Activated T-helper 1 cell treated with anti-CD3 and anti-CD28 coated beads, Interleukin-12 subunit alpha, Interleukin-12 subunit beta, Interleukin-2, Interleukin-4 antibody, amounts not matched to agents 30 ng/mL and 10 ng/mL and 1 ng/mL, durations not matched to agents 14 hours and 24 hours and 36 hours (primary cell): ENCODE data around the gene KRTAP12-3. TPM values are rescaled to one million over a fixed set of nuclear protein-coding genes. Genes with fewer than 3 reads are reported as not detected.

ENCODE experiments used
- DNase-seq: peaks from one replicate; pipeline ENCODE4 v3.0.0; 2021; ENCODE audit warnings: low spot score
- H3K27ac Mint-ChIP-seq: one replicate; pipeline ENCODE4 v1.8.0; 2021; ENCODE audit warnings: mild to moderate bottlenecking, mixed read lengths
- H3K27me3 Mint-ChIP-seq: one replicate; pipeline ENCODE4 v1.8.0; 2022; ENCODE audit warnings: mild to moderate bottlenecking, moderate library complexity, mixed read lengths; ENCODE audit not compliant: insufficient read depth
- H3K36me3 Mint-ChIP-seq: one replicate; pipeline ENCODE4 v1.8.0; 2021; ENCODE audit warnings: low read depth, mixed read lengths
- H3K4me1 Mint-ChIP-seq: one replicate; pipeline ENCODE4 v1.8.0; 2021; ENCODE audit warnings: low read depth, mixed read lengths
- H3K4me3 Mint-ChIP-seq: one replicate; pipeline ENCODE4 v1.8.0; 2021; ENCODE audit warnings: mild to moderate bottlenecking, moderate library complexity, mixed read lengths
- H3K9me3 Mint-ChIP-seq: one replicate; pipeline ENCODE4 v1.8.0; 2021; ENCODE audit warnings: mixed read lengths
- intact Hi-C: fragments of 100-400 bp; cut with micrococcal nuclease; formaldehyde crosslinking; loops from one replicate; pipeline ENCODE4 v1.15.1; 2024
- total RNA-seq: library from RNA; stranded (reverse); gene quantifications from 2 replicates; pipeline ENCODE4 v1.2.3, GENCODE V29; 2022

The KRTAP12-3 gene
- total RNA-seq, 1 donor from 2014 or later, result not detected

GRCh38 chr21:44699502-44700001 lies 41.8 kb downstream of the KRTAP12-3 start:
- DNase-seq, result no peak
- peaks cover 50% of the 10 kb centered on the region for H3K27me3 Mint-ChIP-seq
- H3K4me1 Mint-ChIP-seq, result no peaks in the 10 kb centered on the region
- H3K36me3 Mint-ChIP-seq, result no peaks in the 10 kb centered on the region
- intact Hi-C loops, result no loop called here
- H3K4me3 Mint-ChIP-seq, result no peak overlapping the region
- no peaks in the 10 kb centered on the region for H3K9me3 Mint-ChIP-seq
- no peak overlapping the region for H3K27ac Mint-ChIP-seq

DNA sequence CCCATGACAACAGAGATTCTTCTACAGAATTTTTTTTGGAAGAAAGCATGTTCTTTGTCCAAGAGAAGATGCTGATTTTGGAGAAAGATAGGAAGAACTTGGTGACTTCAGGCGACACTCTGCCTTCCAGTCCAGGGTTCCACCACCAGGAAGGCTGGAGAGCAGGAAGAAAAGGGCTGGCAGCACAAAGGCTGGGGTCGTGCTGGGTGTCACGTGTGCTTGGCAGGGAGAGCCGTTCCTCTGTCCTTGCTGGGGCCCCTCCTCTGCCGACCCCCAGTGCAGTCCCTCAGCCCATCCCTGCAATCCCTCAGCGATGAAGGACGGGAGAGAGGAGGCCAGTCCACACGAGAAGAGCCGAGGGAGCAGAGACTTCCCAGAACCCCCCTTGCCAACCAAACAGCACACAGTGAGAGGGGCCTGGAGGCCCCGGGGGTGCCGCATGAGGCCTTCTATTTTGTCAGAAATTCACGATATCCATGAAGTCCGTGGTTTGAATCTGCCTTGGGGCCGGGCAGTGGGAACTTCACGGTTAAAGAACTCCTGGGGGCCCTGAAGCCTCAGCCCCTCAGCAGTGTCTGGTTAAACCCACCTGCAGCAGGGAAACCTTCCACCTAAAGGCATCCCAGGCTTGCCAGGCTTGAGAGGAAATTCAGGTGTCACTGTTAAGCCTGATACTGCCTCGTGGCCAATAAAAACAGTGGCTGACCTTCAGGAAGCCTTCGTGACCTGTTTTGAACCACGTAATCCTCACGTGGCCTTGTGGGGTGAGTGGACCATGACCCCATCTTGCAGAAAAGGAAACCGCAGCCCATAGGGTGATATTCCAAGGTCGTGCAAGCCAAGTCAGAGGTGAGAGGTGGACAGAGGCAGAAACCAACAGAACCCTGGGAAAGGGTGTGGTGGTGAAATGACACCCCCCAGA lies 42.6 kb downstream of the KRTAP12-3 start:
- H3K36me3 Mint-ChIP-seq, result no peaks in the 10 kb centered on the region
- H3K4me1 Mint-ChIP-seq, result no peaks in the 10 kb centered on the region
- H3K4me3 Mint-ChIP-seq, result no peak overlapping the region
- intact Hi-C loops, result no loop called here
- H3K27me3 Mint-ChIP-seq, result peaks cover 56% of the 10 kb centered on the region
- no peaks in the 10 kb centered on the region for H3K9me3 Mint-ChIP-seq
- H3K27ac Mint-ChIP-seq, result no peak overlapping the region
- DNase-seq, result no peak

- Mint-ChIP-seq H3K27me3 (peaks cover 54% of the 10 kb centered on the region), H3K36me3 (peaks cover 2% of the 10 kb centered on the region), H3K9me3 (peaks cover 4% of the 10 kb centered on the region), H3K27ac (no peak overlapping the region), H3K4me3 (no peak overlapping the region), H3K4me1 (no peaks in the 10 kb centered on the region)
- DNase-seq, result no peak
- intact Hi-C loops, result no loop called here
These were observed 43.3 kb downstream of the KRTAP12-3 start for GRCh38 chr21:44701023-44701400.

GRCh38 chr21:44701541-44701940 lies 43.8 kb downstream of the KRTAP12-3 start:
- H3K9me3 Mint-ChIP-seq, result peaks cover 4% of the 10 kb centered on the region
- H3K36me3 Mint-ChIP-seq, result peaks cover 2% of the 10 kb centered on the region
- H3K27ac Mint-ChIP-seq, result no peak overlapping the region
- no peak for DNase-seq
- intact Hi-C loops, result no loop called here
- no peaks in the 10 kb centered on the region for H3K4me1 Mint-ChIP-seq
- peaks cover 56% of the 10 kb centered on the region for H3K27me3 Mint-ChIP-seq
- no peak overlapping the region for H3K4me3 Mint-ChIP-seq

GRCh38 chr21:44702111-44702972 lies 44.6 kb downstream of the KRTAP12-3 start:
- Mint-ChIP-seq H3K4me3 (no peak overlapping the region), H3K4me1 (no peaks in the 10 kb centered on the region)

DNA sequence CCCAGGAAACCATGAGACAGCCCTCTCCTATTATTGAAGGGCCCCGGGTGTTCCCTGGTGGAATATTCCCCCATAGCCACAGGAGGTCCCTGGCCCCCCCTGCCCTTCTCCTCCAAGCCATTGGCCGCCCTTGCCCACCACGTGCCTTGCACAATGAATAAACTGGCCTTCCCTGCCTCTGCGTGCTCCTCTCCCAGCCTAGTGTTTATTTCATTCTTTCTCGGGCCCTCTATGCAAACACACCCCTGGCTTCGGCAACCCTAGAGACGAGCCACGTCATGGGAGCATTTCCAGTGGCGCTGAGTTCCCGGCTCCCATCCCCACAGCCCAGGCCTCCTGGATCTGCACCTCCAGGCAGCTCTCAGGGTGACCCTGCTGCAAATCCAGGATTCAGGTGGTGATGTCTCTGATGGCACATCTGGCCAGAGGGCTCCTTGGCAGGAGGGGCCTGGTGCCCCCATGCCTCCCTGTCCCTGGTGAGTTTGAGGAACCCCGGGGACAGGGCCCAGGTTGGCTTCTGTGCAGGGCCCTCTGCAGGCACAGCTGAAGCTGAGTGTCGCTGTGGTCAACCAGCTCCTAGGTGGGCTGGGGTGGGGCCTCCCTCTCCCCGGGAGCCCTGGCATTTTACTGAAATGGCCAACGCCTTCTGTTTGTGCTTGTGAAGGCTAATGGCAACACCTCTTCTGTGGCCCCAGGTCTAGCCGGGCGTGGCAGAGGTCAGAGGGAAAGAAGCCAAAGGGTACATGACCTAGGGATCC lies 45.4 kb downstream of the KRTAP12-3 start:
- intact Hi-C loops, result no loop called here
- Mint-ChIP-seq H3K27ac (no peak overlapping the region), H3K4me3 (no peak overlapping the region), H3K27me3 (peaks cover 54% of the 10 kb centered on the region), H3K36me3 (peaks cover 2% of the 10 kb centered on the region), H3K9me3 (peaks cover 4% of the 10 kb centered on the region), H3K4me1 (no peaks in the 10 kb centered on the region)
- DNase-seq, result no peak

More at GRCh38 chr21:44702111-44702972, 44.6 kb downstream of the KRTAP12-3 start:
- Mint-ChIP-seq H3K27me3 (peaks cover 54% of the 10 kb centered on the region), H3K36me3 (peaks cover 2% of the 10 kb centered on the region), H3K27ac (no peak overlapping the region), H3K9me3 (peaks cover 4% of the 10 kb centered on the region)
- DNase-seq, result no peak
- intact Hi-C loops, result no loop called here

- Mint-ChIP-seq H3K4me3 (no peak overlapping the region), H3K4me1 (no peaks in the 10 kb centered on the region), H3K27ac (no peak overlapping the region), H3K36me3 (peaks cover 2% of the 10 kb centered on the region), H3K9me3 (peaks cover 4% of the 10 kb centered on the region), H3K27me3 (peaks cover 56% of the 10 kb centered on the region)
- no peak for DNase-seq
- intact Hi-C loops, result no loop called here
These were observed 46.3 kb downstream of the KRTAP12-3 start for GRCh38 chr21:44703731-44704635.

- Mint-ChIP-seq H3K27ac (no peak overlapping the region), H3K27me3 (peaks cover 56% of the 10 kb centered on the region), H3K9me3 (peaks cover 4% of the 10 kb centered on the region), H3K36me3 (peaks cover 2% of the 10 kb centered on the region), H3K4me1 (peaks cover 6% of the 10 kb centered on the region), H3K4me3 (no peak overlapping the region)
- DNase-seq, result no peak
- intact Hi-C loops, result no loop called here
These were observed 46.9 kb downstream of the KRTAP12-3 start for GRCh38 chr21:44704636-44705001.

DNA sequence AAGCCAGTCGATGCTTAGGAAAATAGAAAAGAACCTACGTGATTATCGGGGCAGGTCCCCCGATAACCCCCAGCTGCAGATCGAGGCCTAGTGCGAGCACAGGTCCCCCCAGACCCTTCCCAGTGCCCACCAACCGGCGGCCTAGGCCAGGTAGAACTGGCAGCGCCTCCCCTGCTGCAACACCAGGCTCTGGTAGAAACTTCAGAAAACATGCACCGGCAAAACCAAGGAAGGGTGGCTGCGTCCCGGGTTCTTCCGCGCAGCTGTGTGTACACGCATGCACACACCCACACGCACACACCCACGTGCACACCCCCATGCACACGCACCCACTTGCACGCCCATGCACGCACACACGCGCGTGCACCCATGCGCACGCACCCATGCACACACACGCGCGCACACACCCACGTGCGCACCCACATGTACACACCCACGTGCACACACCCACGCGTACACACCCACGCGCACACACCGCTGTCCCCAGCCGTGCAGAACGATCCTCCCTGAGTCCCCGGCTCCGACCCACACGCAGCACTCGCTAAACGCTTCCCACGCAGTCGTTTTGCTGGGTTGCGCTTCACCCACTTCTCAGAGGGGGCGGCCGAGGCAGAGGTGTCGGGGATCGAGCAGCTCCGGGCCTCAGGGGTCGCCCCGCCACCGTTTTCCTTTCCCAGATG lies 48.4 kb downstream of the KRTAP12-3 start:
- intact Hi-C loops, result no loop called here
- Mint-ChIP-seq H3K9me3 (peaks cover 4% of the 10 kb centered on the region), H3K4me1 (peaks cover 10% of the 10 kb centered on the region), H3K27ac (no peak overlapping the region), H3K36me3 (peaks cover 2% of the 10 kb centered on the region), H3K27me3 (peaks cover 59% of the 10 kb centered on the region), H3K4me3 (no peak overlapping the region)
- no peak for DNase-seq

DNA sequence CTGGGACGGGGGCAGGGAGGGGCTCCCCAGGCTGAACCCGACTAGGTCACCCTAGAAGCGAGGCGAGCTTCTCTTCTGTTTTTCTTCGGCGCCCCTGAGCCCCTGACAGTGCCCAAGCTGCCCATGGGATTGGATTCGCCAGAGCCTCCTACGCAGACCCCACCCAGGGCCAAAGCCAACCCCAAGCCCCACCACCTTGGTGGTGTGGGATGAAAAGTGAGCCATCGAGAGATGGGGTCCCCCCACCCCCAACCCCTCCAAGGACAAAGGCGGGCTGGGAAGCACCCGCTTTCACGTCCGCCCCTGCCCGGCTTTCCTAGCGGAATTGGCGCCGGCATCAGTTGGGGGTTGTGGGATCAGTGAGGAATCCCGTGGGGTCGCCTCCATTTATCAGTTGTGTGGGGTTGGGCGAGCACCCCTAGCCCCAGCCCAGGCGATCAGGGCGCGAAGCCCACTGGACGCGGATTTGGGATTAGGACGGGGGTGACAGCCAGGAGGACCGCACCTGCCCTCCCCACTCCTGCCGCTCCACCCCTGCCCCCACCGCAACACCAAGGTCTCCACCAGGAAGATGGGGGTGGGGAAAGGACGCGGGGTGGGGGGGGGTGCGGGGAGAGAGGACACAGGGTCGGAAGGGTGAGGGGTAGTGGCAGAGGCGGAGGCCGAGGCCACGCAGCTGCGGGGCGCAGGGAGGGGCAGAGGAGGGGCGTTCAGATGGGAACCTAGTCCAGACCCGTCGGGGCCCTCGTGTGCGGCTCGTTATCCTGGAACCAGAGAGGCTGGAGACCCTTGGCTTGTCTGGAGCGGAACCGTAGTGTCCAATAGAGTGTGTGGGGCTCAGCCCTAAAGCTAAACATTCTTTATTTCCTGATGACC lies 49.2 kb downstream of the KRTAP12-3 start:
- H3K4me3 Mint-ChIP-seq, result no peak overlapping the region
- no peak for DNase-seq
- peaks cover 4% of the 10 kb centered on the region for H3K9me3 Mint-ChIP-seq
- H3K27ac Mint-ChIP-seq, result no peak overlapping the region
- H3K27me3 Mint-ChIP-seq, result peaks cover 58% of the 10 kb centered on the region
- peaks cover 2% of the 10 kb centered on the region for H3K36me3 Mint-ChIP-seq
- peaks cover 10% of the 10 kb centered on the region for H3K4me1 Mint-ChIP-seq
- intact Hi-C loops, result no loop called here
